K562 (cell line): ENCODE results near the gene MATN1. TPM values are rescaled to one million over a fixed set of nuclear protein-coding genes. Genes with fewer than 3 reads are reported as not detected.

Experiments used
- ARID1B ChIP-seq: fragments of 450-650 bp; IDR thresholded peaks from 2 replicates; pipeline ENCODE4 v1.6.1; 2016; ENCODE audit warnings: antibody characterized with exemption, mild to moderate bottlenecking, inconsistent platforms
- CCAR2 ChIP-seq: fragments of 200-400 bp; formaldehyde crosslinking; IDR thresholded peaks from 2 replicates; pipeline ENCODE4 v1.6.1; 2017; ENCODE audit warnings: mild to moderate bottlenecking, low read depth, low read length
- HEY1 ChIP-seq: fragments of 250-450 bp; sonication (Bioruptor Pico); IDR thresholded peaks from 2 replicates; pipeline ENCODE4 v1.5.0; 2020; ENCODE audit warnings: mild to moderate bottlenecking, moderate library complexity, borderline replicate concordance
- HMG20A ChIP-seq: fragments of 450-650 bp; formaldehyde crosslinking; conservative IDR thresholded peaks from 2 replicates; pipeline ENCODE4 v1.4.0; 2020; ENCODE audit warnings: mild to moderate bottlenecking, mixed read lengths
- KDM1A ChIP-seq, 2 experiments: fragments of 450-650 bp; IDR thresholded peaks; 2 replicates each; pipeline ENCODE4 v1.6.1; 2016; ENCODE audit warnings: mild to moderate bottlenecking in 2 of 2
- MECOM ChIP-seq: fragments of 250-450 bp; sonication (Bioruptor Pico); IDR thresholded peaks from 2 replicates; pipeline ENCODE4 v1.8.0; 2022; ENCODE audit warnings: inconsistent platforms
- NKRF ChIP-seq: fragments of 450-650 bp; IDR thresholded peaks from 2 replicates; pipeline ENCODE4 v1.6.1; 2016; ENCODE audit warnings: borderline replicate concordance
- NR2C1 ChIP-seq, 2 experiments: fragments of 450-650 bp; IDR thresholded peaks; 2 replicates each; pipeline ENCODE4 v1.6.1; 2017; ENCODE audit warnings: mild to moderate bottlenecking in 2 of 2, antibody characterized with exemption in 1 of 2, inconsistent platforms in 1 of 2, missing compliant biosample characterization in 1 of 2, missing genetic modification characterization in 1 of 2
- TAL1 ChIP-seq: fragments of 450-650 bp; IDR thresholded peaks from 2 replicates; pipeline ENCODE4 v1.6.1; 2016; ENCODE audit warnings: mild to moderate bottlenecking
- TFAP4 ChIP-seq: sonication (generic); formaldehyde crosslinking; IDR thresholded peaks from 2 replicates; pipeline ENCODE4 v1.8.0; 2022; ENCODE audit warnings: missing genetic modification reagents, mild to moderate bottlenecking, moderate library complexity, borderline replicate concordance
- ZFP30 ChIP-seq: fragments of 250-450 bp; sonication (Bioruptor Pico); IDR thresholded peaks from 2 replicates; pipeline ENCODE4 v1.8.0; 2022; ENCODE audit warnings: moderate library complexity, mild to moderate bottlenecking, inconsistent platforms, borderline replicate concordance
- ZKSCAN8 ChIP-seq: fragments of 200-800 bp; sonication (Bioruptor generic); IDR thresholded peaks from 2 replicates; pipeline ENCODE4 v1.6.1; 2016; ENCODE audit warnings: missing genetic modification characterization, missing compliant biosample characterization
- ZNF121 ChIP-seq: sonication (generic); formaldehyde crosslinking; conservative IDR thresholded peaks from 2 replicates; pipeline ENCODE4 v1.8.0; 2022; ENCODE audit warnings: missing genetic modification reagents
- ZNF263 ChIP-seq: sonication (generic); formaldehyde crosslinking; IDR thresholded peaks from 2 replicates; pipeline ENCODE4 v1.8.0; 2022; ENCODE audit warnings: mild to moderate bottlenecking, missing genetic modification reagents, borderline replicate concordance
- ZNF696 ChIP-seq: fragments of 250-450 bp; sonication (Bioruptor Pico); conservative IDR thresholded peaks from 2 replicates; pipeline ENCODE4 v1.4.0; 2020; ENCODE audit warnings: mild to moderate bottlenecking, moderate library complexity
- ZNF830 ChIP-seq: fragments of 250-450 bp; sonication (Bioruptor Pico); IDR thresholded peaks from 2 replicates; pipeline ENCODE4 v1.5.0; 2021; ENCODE audit warnings: mild to moderate bottlenecking
- ZSCAN29 ChIP-seq: fragments of 450-650 bp; IDR thresholded peaks from 2 replicates; pipeline ENCODE4 v1.6.1; 2017
- polyA plus RNA-seq, 8 experiments: library from polyadenylated mRNA; depleted of rRNA in 4 of 8; stranded (reverse) in 5 of 8; unstranded in 3 of 8; fragments of >200 nt; fragmentation: Nextera tagmentation in 2 of 8; fragmentation: Illumina TruSeq in 1 of 8; extraction: Ambion mirVana in 2 of 8; extraction: Trizol in 1 of 8; gene quantifications; 2 replicates each; pipeline versions ENCODE4 v1.2.1 to v1.2.3, GENCODE V29; 2011 to 2014; ENCODE audit warnings: inconsistent platforms in 1 of 8, missing spikeins in 1 of 8
- total RNA-seq, 7 experiments: library from RNA; depleted of rRNA in 6 of 7; stranded (reverse); fragments of >200 nt in 6 of 7; fragmentation: Illumina TruSeq in 2 of 7; extraction: Trizol in 2 of 7; gene quantifications; 2 replicates each; pipeline versions ENCODE4 v1.2.1 to v1.2.3, GENCODE V29; 2011 to 2021; ENCODE audit warnings: low replicate concordance in 1 of 7
- TF ChIP-seq, protein P1 (sequence below): fragments of 450-650 bp; IDR thresholded peaks from 2 replicates; pipeline ENCODE4 v1.6.1; 2016; ENCODE audit warnings: low read depth

MATN1 gene
- total and polyA plus RNA-seq, 9 of the 15 experiments (the other 6 are each of a cell fraction or from before 2014, with no cell fraction given), result 0.10 to 2.3 (median 1.2) TPM

- TF ChIP-seq, protein P1, sequence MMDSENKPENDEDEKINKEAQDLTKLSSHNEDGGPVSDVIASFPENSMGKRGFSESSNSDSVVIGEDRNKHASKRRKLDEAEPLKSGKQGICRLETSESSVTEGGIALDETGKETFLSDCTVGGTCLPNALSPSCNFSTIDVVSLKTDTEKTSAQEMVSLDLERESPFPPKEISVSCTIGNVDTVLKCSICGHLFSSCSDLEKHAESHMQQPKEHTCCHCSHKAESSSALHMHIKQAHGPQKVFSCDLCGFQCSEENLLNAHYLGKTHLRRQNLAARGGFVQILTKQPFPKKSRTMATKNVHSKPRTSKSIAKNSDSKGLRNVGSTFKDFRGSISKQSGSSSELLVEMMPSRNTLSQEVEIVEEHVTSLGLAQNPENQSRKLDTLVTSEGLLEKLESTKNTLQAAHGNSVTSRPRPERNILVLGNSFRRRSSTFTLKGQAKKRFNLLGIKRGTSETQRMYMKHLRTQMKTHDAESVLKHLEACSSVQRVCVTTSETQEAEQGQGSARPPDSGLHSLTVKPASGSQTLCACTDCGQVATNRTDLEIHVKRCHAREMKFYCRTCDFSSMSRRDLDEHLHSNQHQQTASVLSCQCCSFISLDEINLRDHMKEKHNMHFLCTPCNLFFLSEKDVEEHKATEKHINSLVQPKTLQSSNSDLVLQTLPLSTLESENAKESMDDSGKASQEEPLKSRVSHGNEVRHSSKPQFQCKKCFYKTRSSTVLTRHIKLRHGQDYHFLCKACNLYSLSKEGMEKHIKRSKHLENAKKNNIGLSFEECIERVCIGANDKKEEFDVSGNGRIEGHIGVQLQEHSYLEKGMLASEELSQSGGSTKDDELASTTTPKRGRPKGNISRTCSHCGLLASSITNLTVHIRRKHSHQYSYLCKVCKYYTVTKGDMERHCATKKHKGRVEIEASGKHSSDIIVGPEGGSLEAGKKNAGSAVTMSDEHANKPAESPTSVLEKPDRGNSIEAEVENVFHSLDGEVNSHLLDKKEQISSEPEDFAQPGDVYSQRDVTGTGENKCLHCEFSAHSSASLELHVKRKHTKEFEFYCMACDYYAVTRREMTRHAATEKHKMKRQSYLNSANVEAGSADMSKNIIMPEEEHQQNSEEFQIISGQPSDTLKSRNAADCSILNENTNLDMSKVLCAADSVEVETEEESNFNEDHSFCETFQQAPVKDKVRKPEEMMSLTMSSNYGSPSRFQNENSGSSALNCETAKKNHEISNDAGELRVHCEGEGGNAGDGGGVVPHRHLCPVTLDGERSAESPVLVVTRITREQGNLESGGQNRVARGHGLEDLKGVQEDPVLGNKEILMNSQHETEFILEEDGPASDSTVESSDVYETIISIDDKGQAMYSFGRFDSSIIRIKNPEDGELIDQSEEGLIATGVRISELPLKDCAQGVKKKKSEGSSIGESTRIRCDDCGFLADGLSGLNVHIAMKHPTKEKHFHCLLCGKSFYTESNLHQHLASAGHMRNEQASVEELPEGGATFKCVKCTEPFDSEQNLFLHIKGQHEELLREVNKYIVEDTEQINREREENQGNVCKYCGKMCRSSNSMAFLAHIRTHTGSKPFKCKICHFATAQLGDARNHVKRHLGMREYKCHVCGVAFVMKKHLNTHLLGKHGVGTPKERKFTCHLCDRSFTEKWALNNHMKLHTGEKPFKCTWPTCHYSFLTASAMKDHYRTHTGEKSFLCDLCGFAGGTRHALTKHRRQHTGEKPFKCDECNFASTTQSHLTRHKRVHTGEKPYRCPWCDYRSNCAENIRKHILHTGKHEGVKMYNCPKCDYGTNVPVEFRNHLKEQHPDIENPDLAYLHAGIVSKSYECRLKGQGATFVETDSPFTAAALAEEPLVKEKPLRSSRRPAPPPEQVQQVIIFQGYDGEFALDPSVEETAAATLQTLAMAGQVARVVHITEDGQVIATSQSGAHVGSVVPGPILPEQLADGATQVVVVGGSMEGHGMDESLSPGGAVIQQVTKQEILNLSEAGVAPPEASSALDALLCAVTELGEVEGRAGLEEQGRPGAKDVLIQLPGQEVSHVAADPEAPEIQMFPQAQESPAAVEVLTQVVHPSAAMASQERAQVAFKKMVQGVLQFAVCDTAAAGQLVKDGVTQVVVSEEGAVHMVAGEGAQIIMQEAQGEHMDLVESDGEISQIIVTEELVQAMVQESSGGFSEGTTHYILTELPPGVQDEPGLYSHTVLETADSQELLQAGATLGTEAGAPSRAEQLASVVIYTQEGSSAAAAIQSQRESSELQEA, result no peak
- TF ChIP-seq NR2C1 (IDR thresholded peaks at IDR 0.05), result no peak
- TF ChIP-seq NR2C1 (tag; IDR thresholded peaks at IDR 0.05), result peak; percentile 29; the same call in 1 of the 2 replicates
- TF ChIP-seq KDM1A (IDR thresholded peaks at IDR 0.05), result peak; percentile 34 to 76; a peak in 2 of 4 replicates
- no peak for TF ChIP-seq ZFP30 (CRISPR knock-in tag)
- no peak for TF ChIP-seq MECOM (CRISPR knock-in tag)
- peak; percentile 72 for TF ChIP-seq TFAP4 (CRISPR knock-in tag)
- TF ChIP-seq ZSCAN29, result no peak
- TF ChIP-seq ZNF696 (CRISPR knock-in tag), result no peak
- no peak for TF ChIP-seq CCAR2
- peak; percentile 83 for TF ChIP-seq ARID1B
- no peak for TF ChIP-seq TAL1
- peak; percentile 92 for TF ChIP-seq ZNF830
- no peak for TF ChIP-seq ZNF121 (CRISPR knock-in tag)
- TF ChIP-seq NKRF, result no peak
- no peak for TF ChIP-seq HMG20A (CRISPR knock-in tag)
- TF ChIP-seq HEY1 (CRISPR knock-in tag), result no peak
- TF ChIP-seq ZKSCAN8 (CRISPR knock-in tag), result peak; percentile 81; the same call in 1 of the 2 replicates
- TF ChIP-seq ZNF263 (CRISPR knock-in tag), result no peak
These were observed 33.4 kb upstream of the MATN1 start (continued) for GRCh38 chr1:30756545-30757351.
